ENCODE measurements around the gene TAOK2. TPM values are rescaled to one million over a fixed set of nuclear protein-coding genes. Genes with fewer than 3 reads are reported as not detected.
A peak's percentile ranks its signal among the peaks of the same experiment; 100 is the strongest.

Gene TAOK2
- total and polyA plus RNA-seq, 2 of the 13 experiments (the other 11 are each of a cell fraction or from before 2014, with no cell fraction given), result 17.4 to 43.2 TPM

- TF ChIP-seq ATF7 (IDR thresholded peaks at IDR 0.05) (no peak), ATF7 (CRISPR knock-in tag; IDR thresholded peaks at IDR 0.05) (0 out of 2 replicates have a peak, but pooled peaks have one; percentile 54), GABPB1 (CRISPR knock-in tag; IDR thresholded peaks at IDR 0.05) (no peak), MIER3 (CRISPR knock-in tag; IDR thresholded peaks at IDR 0.05; ENCODE audit: borderline replicate concordance) (no peak), ZNF850 (CRISPR knock-in tag; conservative IDR thresholded peaks at IDR 0.05) (no peak), MXD4 (CRISPR knock-in tag; IDR thresholded peaks at IDR 0.05) (no peak; the same call in none of the 2 replicates), CEBPG (CRISPR knock-in tag; IDR thresholded peaks at IDR 0.05) (no peak), PITX1 (CRISPR knock-in tag; IDR thresholded peaks at IDR 0.05) (peak; percentile 36), ZNF619 (CRISPR knock-in tag; IDR thresholded peaks at IDR 0.05) (peak; percentile 10; the same call in 1 of the 2 replicates), KLF6 (CRISPR knock-in tag; IDR thresholded peaks at IDR 0.05) (no peak), ZNF547 (CRISPR knock-in tag; IDR thresholded peaks at IDR 0.05) (peak; percentile 63; the same call in 1 of the 2 replicates), NFE2L2 (IDR thresholded peaks at IDR 0.05; ENCODE audit: low read length) (no peak), RXRA (CRISPR knock-in tag; IDR thresholded peaks at IDR 0.05) (0 out of 2 replicates have a peak, but pooled peaks have one; percentile 5), PBX2 (CRISPR knock-in tag; IDR thresholded peaks at IDR 0.05) (peak; percentile 66), SP4 (CRISPR knock-in tag; IDR thresholded peaks at IDR 0.05) (no peak), CENPBD1 (CRISPR knock-in tag; IDR thresholded peaks at IDR 0.05; ENCODE audit: borderline replicate concordance, low read depth) (no peak), HOXA5 (CRISPR knock-in tag; IDR thresholded peaks at IDR 0.05) (0 out of 2 replicates have a peak, but pooled peaks have one; percentile 79), ZNF431 (CRISPR knock-in tag; IDR thresholded peaks at IDR 0.05; ENCODE audit: borderline replicate concordance, low read depth) (no peak; the same call in 1 of the 2 replicates), KMT2A (CRISPR knock-in tag; IDR thresholded peaks at IDR 0.05) (0 out of 2 replicates have a peak, but pooled peaks have one; percentile 15), RORA (CRISPR knock-in tag; IDR thresholded peaks at IDR 0.05) (peak; percentile 90), ZBTB14 (CRISPR knock-in tag; IDR thresholded peaks at IDR 0.05) (peak; percentile 51), BORCS8-MEF2B (CRISPR knock-in tag; IDR thresholded peaks at IDR 0.05) (peak; percentile 73; the same call in 1 of the 2 replicates), DZIP1 (CRISPR knock-in tag; IDR thresholded peaks at IDR 0.05) (no peak), SPEN (CRISPR knock-in tag; IDR thresholded peaks at IDR 0.05; ENCODE audit: low read depth) (no peak; the same call in none of the 2 replicates), NR2C2 (CRISPR knock-in tag; IDR thresholded peaks at IDR 0.05; ENCODE audit: borderline replicate concordance) (no peak), MXI1 (IDR thresholded peaks at IDR 0.05; ENCODE audit: borderline replicate concordance, low read depth, low read length) (peak; percentile 82; the same call in 2 of the 3 replicates), FOSL1 (CRISPR knock-in tag; IDR thresholded peaks at IDR 0.05; ENCODE audit: borderline replicate concordance) (peak; percentile 39; the same call in 1 of the 2 replicates)
These were observed 21.7 kb downstream of the TAOK2 start, which contains the start of gene HIRIP3 (continued) for GRCh38 chr16:29995324-29995910.

All from HepG2 (cell line).